A673 (cell line): Measurements from ENCODE around the gene PRRC2A.

Experiments used
- CTCF ChIP-seq: fragments of 300-800, 200-600 bp; sonication (generic); conservative IDR thresholded peaks from 2 replicates; pipeline ENCODE4 v1.5.1; 2017; ENCODE audit warnings: low read depth, mild to moderate bottlenecking, antibody characterized with exemption, low read length, moderate library complexity, mixed read lengths
- EZH2 ChIP-seq: fragments of 200-600 bp; sonication (generic); IDR thresholded peaks from 2 replicates; pipeline ENCODE4 v1.6.1; 2017; ENCODE audit warnings: borderline replicate concordance, low read depth, mild to moderate bottlenecking, mixed read lengths, antibody characterized with exemption, low read length; ENCODE audit not compliant: poor library complexity, severe bottlenecking

- TF ChIP-seq CTCF (no peak), EZH2 (no peak)
Observed at GRCh38 chr6:31586008-31586407, 34.5 kb upstream of the PRRC2A start, which contains the start of gene LST1.
